Activated B cell treated with CpG ODN at 0.5 μM for 24 hours (primary cell): Measurements from ENCODE around the gene CCNJL. TPM values are rescaled to one million over a fixed set of nuclear protein-coding genes. Genes with fewer than 3 reads are reported as not detected.

Experiments
- ATAC-seq: fragments of 200-7000 bp; cut with Tn5 transposase; one replicate; pipeline ENCODE4 v1.10.0; 2021; ENCODE audit warnings: low read depth, mild to moderate bottlenecking, moderate library complexity
- CTCF ChIA-PET: fragments of 350-600 bp; sonication (Branson Sonifier 250); formaldehyde crosslinking; loops from one replicate; lab custom pipeline; 2021; ENCODE audit warnings: antibody characterized with exemption; lab: Charles Lee
- POLR2A ChIA-PET: fragments of 350-600 bp; sonication (Branson Sonifier 250); formaldehyde crosslinking; loops from one replicate; lab custom pipeline; 2021; ENCODE audit warnings: antibody characterized with exemption; lab: Charles Lee
- DNase-seq: peaks from one replicate; pipeline ENCODE4 v3.0.0; 2022
- H3K27ac Mint-ChIP-seq: one replicate; pipeline ENCODE4 v1.8.0; 2020; ENCODE audit warnings: mixed read lengths
- H3K27me3 Mint-ChIP-seq: one replicate; pipeline ENCODE4 v1.8.0; 2021; ENCODE audit warnings: mixed read lengths
- H3K36me3 Mint-ChIP-seq: one replicate; pipeline ENCODE4 v1.8.0; 2021; ENCODE audit warnings: low read depth, mixed read lengths
- H3K4me1 Mint-ChIP-seq: one replicate; pipeline ENCODE4 v1.8.0; 2021; ENCODE audit warnings: mixed read lengths
- H3K4me3 Mint-ChIP-seq: one replicate; pipeline ENCODE4 v1.8.0; 2020; ENCODE audit warnings: mild to moderate bottlenecking, mixed read lengths
- H3K9me3 Mint-ChIP-seq: one replicate; pipeline ENCODE4 v1.8.0; 2020; ENCODE audit warnings: mixed read lengths
- intact Hi-C: fragments of 100-400 bp; cut with micrococcal nuclease; formaldehyde crosslinking; loops from one replicate; pipeline ENCODE4 v1.15.1; 2024
- total RNA-seq: library from RNA; stranded (reverse); gene quantifications from 2 replicates; pipeline ENCODE4 v1.2.3, GENCODE V29; 2022
- TF ChIP-seq, protein P1 (sequence below): fragments of 200-600 bp; IDR thresholded peaks from one replicate; pipeline ENCODE4 v1.8.0; 2022; ENCODE audit warnings: antibody characterized with exemption, mild to moderate bottlenecking

Gene CCNJL
- total RNA-seq, 1 donor from 2014 or later, result 0.09 TPM

DNA sequence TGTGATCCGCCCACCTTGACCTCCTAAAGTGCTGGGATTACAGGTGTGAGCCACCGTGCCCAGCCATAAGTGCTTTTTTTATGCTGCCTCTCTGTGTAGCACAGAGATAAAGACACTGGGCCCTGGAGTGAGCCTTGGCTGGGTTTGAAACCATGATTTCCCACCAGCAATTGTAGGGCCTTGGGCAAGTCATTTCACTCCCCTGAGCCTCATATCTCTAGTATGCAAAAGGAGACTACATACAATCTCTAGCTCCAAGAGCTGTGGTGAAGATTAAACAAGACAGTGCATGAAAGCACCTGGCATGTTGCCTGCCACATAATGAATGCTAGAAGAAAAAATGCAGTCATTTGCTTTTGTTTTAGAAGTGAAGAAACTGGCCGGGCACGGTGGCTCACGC is 79.1 kb downstream of the CCNJL start:
- Mint-ChIP-seq H3K27ac (no peak overlapping the region), H3K36me3 (no peaks in the 10 kb centered on the region), H3K4me3 (no peak overlapping the region), H3K4me1 (peaks cover 4% of the 10 kb centered on the region), H3K9me3 (no peaks in the 10 kb centered on the region), H3K27me3 (no peaks in the 10 kb centered on the region)
- DNase-seq, result no peak
- ChIA-PET CTCF (no interaction called here), POLR2A (interaction anchor here (0.7 kb wide), 1 partner anchor 11 kb away, joined by 3 read pairs; no protein-coding TSS in a partner anchor)
- TF ChIP-seq, protein P1, sequence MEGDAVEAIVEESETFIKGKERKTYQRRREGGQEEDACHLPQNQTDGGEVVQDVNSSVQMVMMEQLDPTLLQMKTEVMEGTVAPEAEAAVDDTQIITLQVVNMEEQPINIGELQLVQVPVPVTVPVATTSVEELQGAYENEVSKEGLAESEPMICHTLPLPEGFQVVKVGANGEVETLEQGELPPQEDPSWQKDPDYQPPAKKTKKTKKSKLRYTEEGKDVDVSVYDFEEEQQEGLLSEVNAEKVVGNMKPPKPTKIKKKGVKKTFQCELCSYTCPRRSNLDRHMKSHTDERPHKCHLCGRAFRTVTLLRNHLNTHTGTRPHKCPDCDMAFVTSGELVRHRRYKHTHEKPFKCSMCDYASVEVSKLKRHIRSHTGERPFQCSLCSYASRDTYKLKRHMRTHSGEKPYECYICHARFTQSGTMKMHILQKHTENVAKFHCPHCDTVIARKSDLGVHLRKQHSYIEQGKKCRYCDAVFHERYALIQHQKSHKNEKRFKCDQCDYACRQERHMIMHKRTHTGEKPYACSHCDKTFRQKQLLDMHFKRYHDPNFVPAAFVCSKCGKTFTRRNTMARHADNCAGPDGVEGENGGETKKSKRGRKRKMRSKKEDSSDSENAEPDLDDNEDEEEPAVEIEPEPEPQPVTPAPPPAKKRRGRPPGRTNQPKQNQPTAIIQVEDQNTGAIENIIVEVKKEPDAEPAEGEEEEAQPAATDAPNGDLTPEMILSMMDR, result no peak
- ATAC-seq, result no peak
- intact Hi-C loops, result no loop called here

DNA sequence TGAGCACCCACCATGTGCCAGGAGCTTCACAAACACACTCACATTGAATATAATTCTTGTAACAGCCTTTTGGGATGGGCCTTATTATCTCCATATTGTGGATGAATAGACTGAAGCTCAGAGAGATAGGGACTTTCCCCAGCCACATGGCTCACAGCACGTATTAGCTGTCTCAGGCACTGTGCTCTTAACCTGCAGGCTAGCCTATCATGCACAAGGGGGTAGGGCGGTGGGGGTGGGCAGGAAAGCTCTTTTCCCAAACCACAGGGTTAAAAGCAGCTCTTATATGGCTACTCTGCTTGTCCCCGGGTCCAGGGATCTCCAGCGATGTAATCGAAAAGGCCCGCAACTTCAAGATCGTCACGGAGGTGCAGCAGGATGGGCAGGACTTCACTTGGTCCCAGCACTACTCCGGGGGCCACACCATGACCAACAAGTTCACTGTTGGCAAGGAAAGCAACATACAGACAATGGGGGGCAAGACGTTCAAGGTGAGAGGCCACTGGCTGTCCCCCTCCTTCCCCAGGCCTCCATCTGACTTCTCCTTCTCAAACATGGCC is 80.5 kb downstream of the CCNJL start:
- H3K27ac Mint-ChIP-seq, result no peak overlapping the region
- ChIA-PET CTCF (interaction anchor here (0.6 kb wide), 1 partner anchor 43 kb away, joined by 3 read pairs; no protein-coding TSS in a partner anchor), POLR2A (no interaction called here)
- no peaks in the 10 kb centered on the region for H3K9me3 Mint-ChIP-seq
- no peak overlapping the region for H3K4me3 Mint-ChIP-seq
- no peaks in the 10 kb centered on the region for H3K27me3 Mint-ChIP-seq
- TF ChIP-seq, protein P1, result no peak
- H3K36me3 Mint-ChIP-seq, result no peaks in the 10 kb centered on the region
- DNase-seq (no peak), ATAC-seq (no peak)
- H3K4me1 Mint-ChIP-seq, result peaks cover 4% of the 10 kb centered on the region
- intact Hi-C loops, result no loop called here

DNA sequence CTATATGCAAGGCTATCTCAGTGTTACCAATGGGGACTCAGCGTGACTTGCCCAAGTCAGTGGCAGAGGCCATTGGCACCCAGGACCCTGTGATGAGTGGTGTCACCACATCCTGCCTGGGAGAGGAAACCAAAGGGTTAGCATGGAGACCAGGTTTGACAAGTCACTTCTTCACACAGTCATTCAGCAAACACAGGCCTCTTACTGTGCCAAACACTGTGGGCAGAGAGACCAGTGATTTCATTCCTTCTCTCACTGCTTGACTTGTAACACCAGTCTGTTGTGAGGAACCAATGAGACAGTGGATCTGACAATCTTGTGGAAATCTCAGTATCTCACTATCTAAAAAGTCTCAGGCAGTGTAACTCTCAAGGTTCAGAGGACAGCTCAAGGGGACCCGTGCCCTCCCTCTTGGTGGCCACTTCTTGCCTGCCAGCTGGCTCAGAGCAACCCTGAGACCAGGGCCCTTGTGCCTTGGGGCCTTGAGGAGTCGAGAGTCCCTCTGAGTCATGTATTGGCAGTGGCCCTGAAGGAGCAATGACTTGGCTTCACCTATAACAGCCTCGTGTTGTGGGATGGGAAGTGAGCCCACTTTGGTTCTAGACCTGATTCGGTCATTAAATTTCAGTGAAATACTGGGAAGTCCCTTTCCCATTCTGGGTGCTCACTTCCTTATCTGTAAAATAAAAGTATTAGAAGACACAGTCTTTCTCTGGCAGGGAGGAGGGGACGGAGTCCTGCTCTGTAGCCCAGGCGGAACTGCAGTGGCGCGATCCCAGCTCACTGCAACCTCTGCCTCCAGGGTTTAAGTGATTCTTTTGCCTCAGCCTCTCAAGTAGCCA is 81.5 kb downstream of the CCNJL start:
- H3K9me3 Mint-ChIP-seq, result no peaks in the 10 kb centered on the region
- DNase-seq, result no peak
- no peaks in the 10 kb centered on the region for H3K36me3 Mint-ChIP-seq
- no peak overlapping the region for H3K27ac Mint-ChIP-seq
- ChIA-PET POLR2A (no interaction called here), CTCF (no interaction called here)
- H3K4me3 Mint-ChIP-seq, result no peak overlapping the region
- ATAC-seq, result peak; percentile 60
- peaks cover 4% of the 10 kb centered on the region for H3K4me1 Mint-ChIP-seq
- TF ChIP-seq, protein P1, result no peak
- no peaks in the 10 kb centered on the region for H3K27me3 Mint-ChIP-seq
- intact Hi-C loops, result no loop called here

DNA sequence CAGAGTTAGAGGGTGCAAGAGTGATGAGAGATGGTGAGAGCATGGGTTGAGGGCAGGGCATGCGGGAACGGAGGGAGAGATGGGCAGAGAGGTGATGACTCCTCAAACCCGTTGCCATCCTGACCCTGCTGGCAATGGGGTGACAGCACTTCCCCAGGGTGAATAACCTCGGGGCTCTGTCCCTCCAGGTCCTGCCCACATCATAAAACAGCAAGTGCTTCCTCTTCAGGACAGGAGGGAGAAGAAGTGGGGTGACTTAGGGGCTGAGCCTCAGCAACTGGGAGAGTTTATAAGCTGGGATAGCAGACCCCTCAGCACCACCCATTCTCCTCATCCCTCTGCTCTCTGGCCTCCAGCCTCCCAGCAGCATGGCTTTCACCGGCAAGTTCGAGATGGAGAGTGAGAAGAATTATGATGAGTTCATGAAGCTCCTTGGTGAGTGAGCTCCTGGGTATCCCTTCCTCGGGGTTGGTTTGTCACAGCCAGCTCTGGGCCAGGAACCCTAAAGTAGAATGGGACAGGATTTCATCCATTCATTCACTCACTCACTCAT is 83.1 kb downstream of the CCNJL start, which contains the start of gene FABP6:
Gene FABP6 (plus strand): TSS at position 317 of the 553 bp plus-strand sequence. CDS start 52 bp downstream, at position 369.
- Mint-ChIP-seq H3K4me1 (peaks cover 4% of the 10 kb centered on the region), H3K27me3 (no peaks in the 10 kb centered on the region), H3K27ac (no peak within 1 kb of the TSS), H3K36me3 (no peaks in the 10 kb centered on the region), H3K9me3 (no peaks in the 10 kb centered on the region), H3K4me3 (no peak within 1 kb of the TSS)
- no peak for DNase-seq
- ATAC-seq, result no peak
- CTCF ChIA-PET, result no interaction called here
- TF ChIP-seq, protein P1, result no peak
- intact Hi-C loops, result no loop called here
- POLR2A ChIA-PET, result no interaction called here

GRCh38 chr5:160227012-160227411 is 85.4 kb downstream of the CCNJL start:
- Mint-ChIP-seq H3K4me1 (peaks cover 4% of the 10 kb centered on the region), H3K9me3 (no peaks in the 10 kb centered on the region), H3K4me3 (no peak overlapping the region), H3K27me3 (peaks cover 2% of the 10 kb centered on the region), H3K27ac (no peak overlapping the region), H3K36me3 (no peaks in the 10 kb centered on the region)
- intact Hi-C loops, result no loop called here
- TF ChIP-seq, protein P1, result no peak
- POLR2A ChIA-PET, result no interaction called here
- DNase-seq (no peak), ATAC-seq (no peak)
- CTCF ChIA-PET, result no interaction called here
